Tibial nerve (tissue), 4 donors: ENCODE measurements around the gene TRHDE. TPM values are rescaled to one million over a fixed set of nuclear protein-coding genes. Genes with fewer than 3 reads are reported as not detected.
"Not testable (repeated sequence)": the region's sequence is repeated elsewhere in the genome, so short reads cannot be mapped to it uniquely, and the experiment has no call there.

Experiments used
- DNase-seq, 2 donors: peaks; one replicate each; pipeline ENCODE4 v3.0.0-alpha.2; 2019; ENCODE audit warnings: low spot score in 2 of 2
- H3K27ac ChIP-seq, 4 donors: fragments of 200-600 bp; sonication (generic) in 3 of 4; one replicate each; pipeline ENCODE4 v1.5.1; 2017 to 2019; ENCODE audit warnings: mild to moderate bottlenecking in 1 of 4
- H3K27me3 ChIP-seq, 2 donors: fragments of 200-600 bp; sonication (generic) in 1 of 2; one replicate each; pipeline versions ENCODE4 v1.5.1 to v1.6.0; 2017 to 2019
- H3K36me3 ChIP-seq, 3 donors: fragments of 200-600 bp; sonication (generic); one replicate each; pipeline ENCODE4 v1.5.1; 2018 to 2019
- H3K4me1 ChIP-seq, 4 donors: fragments of 200-600 bp; sonication (generic) in 3 of 4; one replicate each; pipeline ENCODE4 v1.5.1; 2017 to 2019
- H3K4me3 ChIP-seq, 4 donors: fragments of 200-600 bp; sonication (generic) in 3 of 4; one replicate each; pipeline ENCODE4 v1.5.1; 2017 to 2019; ENCODE audit warnings: mild to moderate bottlenecking in 1 of 4, moderate library complexity in 1 of 4
- H3K9me3 ChIP-seq, 4 donors: fragments of 200-600 bp; sonication (generic) in 3 of 4; one replicate each; pipeline ENCODE4 v1.5.1; 2017 to 2019
- CTCF ChIP-seq, 5 experiments: fragments of 200-600 bp in 3 of 5; fragments of 450-650 bp in 2 of 5; sonication (generic) in 3 of 5; IDR thresholded peaks; one replicate each; pipeline ENCODE4 v1.5.1; 2016 to 2019; ENCODE audit warnings: antibody characterized with exemption in 5 of 5, mild to moderate bottlenecking in 3 of 5, moderate library complexity in 2 of 5
- EP300 ChIP-seq, 2 donors: sonication (generic); formaldehyde crosslinking; IDR thresholded peaks; one replicate each; pipeline ENCODE4 v1.6.1; 2017; ENCODE audit warnings: antibody characterized with exemption in 2 of 2, mild to moderate bottlenecking in 1 of 2
- POLR2A ChIP-seq, 2 donors: fragments of 450-650 bp; IDR thresholded peaks; one replicate each; pipeline ENCODE4 v1.6.1; 2017; ENCODE audit warnings: antibody characterized with exemption in 2 of 2, mild to moderate bottlenecking in 2 of 2, moderate library complexity in 2 of 2
- WGBS, 2 donors: methylation state at CpG; one replicate each; pipeline ENCODE4 v1.1.5; 2018; 5-methylcytosine and 5-hydroxymethylcytosine counted together
- total RNA-seq, 4 donors: library from RNA; depleted of rRNA; stranded (reverse); fragments of >200 nt; gene quantifications; one replicate each; pipeline ENCODE4 v1.1.0, GENCODE V29; 2016

The TRHDE gene
- total RNA-seq, 4 donors from 2014 or later, result 0.98 to 11.1 (median 2.8) TPM

- 96 to 98% methylated on average over 4 of the region's 4 CpGs for WGBS, 2 donors
- TF ChIP-seq CTCF (IDR thresholded peaks at IDR 0.05) (no peak), POLR2A (IDR thresholded peaks at IDR 0.05) (no peak), EP300 (IDR thresholded peaks at IDR 0.05) (no peak)
- H3K9me3 ChIP-seq, result no peaks in the 10 kb centered on the region
- no peaks in the 10 kb centered on the region for H3K4me1 ChIP-seq
- H3K4me3 ChIP-seq, result no peak overlapping the region
- H3K27me3 ChIP-seq, result no peaks in the 10 kb centered on the region
- H3K27ac ChIP-seq, result no peak overlapping the region
- H3K36me3 ChIP-seq, result no peaks in the 10 kb centered on the region
- no peak for DNase-seq
Measured at GRCh38 chr12:72684491-72684890, 412.3 kb downstream of the TRHDE start.

- Histone ChIP-seq H3K4me3 (no peak overlapping the region), H3K4me1 (no peaks in the 10 kb centered on the region), H3K9me3 (no peaks in the 10 kb centered on the region), H3K27ac (no peak overlapping the region), H3K36me3 (no peaks in the 10 kb centered on the region), H3K27me3 (no peaks in the 10 kb centered on the region)
- DNase-seq, result no peak
- TF ChIP-seq POLR2A (IDR thresholded peaks at IDR 0.05) (no peak), EP300 (IDR thresholded peaks at IDR 0.05) (no peak), CTCF (IDR thresholded peaks at IDR 0.05) (no peak)
- WGBS, 2 donors, result 45 to 57% methylated on average over 2 of the region's 2 CpGs
Measured at GRCh38 chr12:72692338-72692737, 420.2 kb downstream of the TRHDE start.

- TF ChIP-seq POLR2A (IDR thresholded peaks at IDR 0.05) (no peak), CTCF (IDR thresholded peaks at IDR 0.05) (no peak), EP300 (IDR thresholded peaks at IDR 0.05) (no peak)
- no peaks in the 10 kb centered on the region for H3K4me1 ChIP-seq
- DNase-seq, result no peak
- no peaks in the 10 kb centered on the region for H3K36me3 ChIP-seq
- H3K27ac ChIP-seq, result no peak overlapping the region
- no peaks in the 10 kb centered on the region for H3K27me3 ChIP-seq
- H3K4me3 ChIP-seq, result no peak overlapping the region
- H3K9me3 ChIP-seq, result no peaks in the 10 kb centered on the region
Measured at GRCh38 chr12:72694193-72694592, 422.0 kb downstream of the TRHDE start.

- Histone ChIP-seq H3K4me1 (no peaks in the 10 kb centered on the region), H3K9me3 (peaks cover 0 to 16% (median 0%) of the 10 kb centered on the region in 4 donors), H3K27ac (no peak overlapping the region), H3K4me3 (no peak overlapping the region), H3K27me3 (no peaks in the 10 kb centered on the region), H3K36me3 (no peaks in the 10 kb centered on the region)
- no peak for DNase-seq
- 75 to 95% methylated on average over 1 of the region's 1 CpG for WGBS, 2 donors
- TF ChIP-seq POLR2A (IDR thresholded peaks at IDR 0.05) (no peak), EP300 (IDR thresholded peaks at IDR 0.05) (no peak), CTCF (IDR thresholded peaks at IDR 0.05) (no peak)
Measured at GRCh38 chr12:72699362-72699761, 427.2 kb downstream of the TRHDE start.

GRCh38 chr12:72712025-72712424 is 439.9 kb downstream of the TRHDE start:
- not testable (repeated sequence) for H3K27me3 ChIP-seq, H3K27ac ChIP-seq, H3K9me3 ChIP-seq, DNase-seq, H3K4me1 ChIP-seq, H3K36me3 ChIP-seq, H3K4me3 ChIP-seq
- WGBS, 2 donors, result 90 to 94% methylated on average over 11 of the region's 11 CpGs

- 62 to 72% methylated on average over 2 of the region's 2 CpGs for WGBS, 2 donors
Measured at GRCh38 chr12:72716221-72716620, 444.1 kb downstream of the TRHDE start.

More at GRCh38 chr12:72716221-72716620, 444.1 kb downstream of the TRHDE start:
- DNase-seq, result no peak
- H3K36me3 ChIP-seq, result no peaks in the 10 kb centered on the region
- no peaks in the 10 kb centered on the region for H3K9me3 ChIP-seq
- H3K27me3 ChIP-seq, result no peaks in the 10 kb centered on the region
- no peak overlapping the region for H3K27ac ChIP-seq
- H3K4me3 ChIP-seq, result no peak overlapping the region
- TF ChIP-seq CTCF (IDR thresholded peaks at IDR 0.05) (no peak), POLR2A (IDR thresholded peaks at IDR 0.05) (no peak), EP300 (IDR thresholded peaks at IDR 0.05) (no peak)
- no peaks in the 10 kb centered on the region for H3K4me1 ChIP-seq
